ENCODE measurements around the gene GNE. TPM values are rescaled to one million over a fixed set of nuclear protein-coding genes. Genes with fewer than 3 reads are reported as not detected.

Gene GNE
- total RNA-seq, 1 experiment from 2014 or later, result 4.6 TPM

DNA sequence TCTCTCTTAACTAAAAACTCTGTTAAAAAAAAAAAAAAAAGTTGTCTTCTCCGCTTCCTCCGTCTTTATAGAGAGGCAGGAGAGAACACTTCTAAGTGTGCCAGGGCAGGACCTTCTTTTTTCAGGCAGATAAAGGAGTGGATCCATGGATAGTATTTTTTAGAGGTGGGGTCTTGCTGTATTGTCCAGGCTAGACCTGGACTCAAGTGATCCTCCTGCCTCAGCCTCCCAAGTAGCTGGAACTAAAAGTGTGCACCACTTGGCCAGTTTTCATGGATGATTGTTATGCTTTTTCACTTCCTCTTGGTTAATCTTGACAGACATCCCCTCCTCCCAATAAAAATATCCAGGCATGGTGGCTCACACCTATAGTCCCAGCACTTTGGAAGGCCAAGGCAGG, 20.0 kb upstream of the GNE start (continued):
- TF ChIP-seq IRF2 (CRISPR knock-in tag; IDR thresholded peaks at IDR 0.05; ENCODE audit: borderline replicate concordance, low read depth) (no peak), FOXJ3 (CRISPR knock-in tag; IDR thresholded peaks at IDR 0.05; ENCODE audit: borderline replicate concordance) (no peak), NFE2L1 (CRISPR knock-in tag; IDR thresholded peaks at IDR 0.05) (no peak), ARID4B (CRISPR knock-in tag; IDR thresholded peaks at IDR 0.05; ENCODE audit: borderline replicate concordance) (no peak)

GRCh38 chr9:36276781-36277181, 18.5 kb upstream of the GNE start:
- 0 out of 2 replicates have a peak, but pooled peaks cover 3% of the 10 kb centered on the region for H3K4me1 Mint-ChIP-seq
- ATAC-seq (no peak), DNase-seq (ENCODE audit: low spot score) (no peak)
- H3K4me3 Mint-ChIP-seq, result no peak overlapping the region
- TF ChIP-seq NFYB (CRISPR knock-in tag; conservative IDR thresholded peaks at IDR 0.05; ENCODE audit: low read depth) (no peak), ZNF512 (CRISPR knock-in tag; IDR thresholded peaks at IDR 0.05; ENCODE audit: borderline replicate concordance) (no peak), MAX (CRISPR knock-in tag; IDR thresholded peaks at IDR 0.05) (no peak), ERG (CRISPR knock-in tag; IDR thresholded peaks at IDR 0.05) (no peak), ARID4B (CRISPR knock-in tag; IDR thresholded peaks at IDR 0.05; ENCODE audit: borderline replicate concordance) (no peak), IRF1 (CRISPR knock-in tag; IDR thresholded peaks at IDR 0.05) (no peak), ZNF138 (CRISPR knock-in tag; conservative IDR thresholded peaks at IDR 0.05) (no peak)
- TF ChIP-seq, protein P1, sequence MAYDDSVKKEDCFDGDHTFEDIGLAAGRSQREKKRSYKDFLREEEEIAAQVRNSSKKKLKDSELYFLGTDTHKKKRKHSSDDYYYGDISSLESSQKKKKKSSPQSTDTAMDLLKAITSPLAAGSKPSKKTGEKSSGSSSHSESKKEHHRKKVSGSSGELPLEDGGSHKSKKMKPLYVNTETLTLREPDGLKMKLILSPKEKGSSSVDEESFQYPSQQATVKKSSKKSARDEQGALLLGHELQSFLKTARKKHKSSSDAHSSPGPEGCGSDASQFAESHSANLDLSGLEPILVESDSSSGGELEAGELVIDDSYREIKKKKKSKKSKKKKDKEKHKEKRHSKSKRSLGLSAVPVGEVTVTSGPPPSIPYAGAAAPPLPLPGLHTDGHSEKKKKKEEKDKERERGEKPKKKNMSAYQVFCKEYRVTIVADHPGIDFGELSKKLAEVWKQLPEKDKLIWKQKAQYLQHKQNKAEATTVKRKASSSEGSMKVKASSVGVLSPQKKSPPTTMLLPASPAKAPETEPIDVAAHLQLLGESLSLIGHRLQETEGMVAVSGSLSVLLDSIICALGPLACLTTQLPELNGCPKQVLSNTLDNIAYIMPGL (CRISPR knock-in tag; IDR thresholded peaks at IDR 0.05), result no peak
- TF ChIP-seq, protein P2, sequence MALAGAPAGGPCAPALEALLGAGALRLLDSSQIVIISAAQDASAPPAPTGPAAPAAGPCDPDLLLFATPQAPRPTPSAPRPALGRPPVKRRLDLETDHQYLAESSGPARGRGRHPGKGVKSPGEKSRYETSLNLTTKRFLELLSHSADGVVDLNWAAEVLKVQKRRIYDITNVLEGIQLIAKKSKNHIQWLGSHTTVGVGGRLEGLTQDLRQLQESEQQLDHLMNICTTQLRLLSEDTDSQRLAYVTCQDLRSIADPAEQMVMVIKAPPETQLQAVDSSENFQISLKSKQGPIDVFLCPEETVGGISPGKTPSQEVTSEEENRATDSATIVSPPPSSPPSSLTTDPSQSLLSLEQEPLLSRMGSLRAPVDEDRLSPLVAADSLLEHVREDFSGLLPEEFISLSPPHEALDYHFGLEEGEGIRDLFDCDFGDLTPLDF (CRISPR knock-in tag; IDR thresholded peaks at IDR 0.05), result no peak
- H3K27me3 Mint-ChIP-seq (ENCODE audit: low read depth), result no peaks in the 10 kb centered on the region
- H3K27ac Mint-ChIP-seq, result no peak overlapping the region
- ChIA-PET CTCF (no interaction called here), POLR2A (no interaction called here)
- H3K36me3 Mint-ChIP-seq, result no peaks in the 10 kb centered on the region
- H3K9me3 Mint-ChIP-seq, result 0 out of 2 replicates have a peak, but pooled peaks cover 4% of the 10 kb centered on the region
